Measurements from ENCODE around the gene PGM2L1. TPM values are rescaled to one million over a fixed set of nuclear protein-coding genes. Genes with fewer than 3 reads are reported as not detected.

Gene PGM2L1
- total RNA-seq (1 to 10 TPM; 4.6 to 7.1 (median 5.5) TPM), polyA plus RNA-seq (under 1 TPM; 0.37 to 0.99 (median 0.76) TPM)
- long read RNA-seq, donor 1, full-length matches to known transcripts: 4 of 4 reads
- long read RNA-seq, donor 1, partial matches to known transcripts: 0 of 4 reads
- long read RNA-seq, donor 1, other reads (novel, unspliced or antisense): 0 of 4 reads
- long read RNA-seq, donor 2, full-length matches to known transcripts: 2 of 2 reads
- long read RNA-seq, donor 2, partial matches to known transcripts: 0 of 2 reads
- long read RNA-seq, donor 2, other reads (novel, unspliced or antisense): 0 of 2 reads

GRCh38 chr11:74398244-74399159 is at the start of gene PGM2L1:
Gene PGM2L1 (minus strand): TSS chr11:74398433. CDS start chr11:74398161, 272 bp downstream.
- DNase-seq: peak; percentile 97
- intact Hi-C loops (cut with DNase I; ENCODE audit: low total_unique reads): no loop called here
- H3K27me3 ChIP-seq (replicated peaks in 1 of 7): no peaks in the 10 kb centered on the region
- H3K4me1 ChIP-seq: peaks cover 6 to 23% (median 11%) of the 10 kb centered on the region in 6 donors
- TF ChIP-seq POLR2AphosphoS5 (IDR thresholded peaks at IDR 0.05): peak; percentile 83 to 88 (median 88)
- TF ChIP-seq CTCF (IDR thresholded peaks at IDR 0.05 in 8 of 11, conservative IDR thresholded peaks at IDR 0.05 in 3 of 11): peak in 2 of 11 experiments; percentile 6 to 7
- TF ChIP-seq POLR2A (IDR thresholded peaks at IDR 0.05): peak in 1 of 3 donors; percentile 38
- 0 to 1% (median 0%) methylated on average over 35 to 71 of the region's 71 CpGs for WGBS, 5 donors
- peak within 1 kb of the TSS; percentile 63 to 96 (median 89) for H3K4me3 ChIP-seq
- no peaks in the 10 kb centered on the region for H3K9me3 ChIP-seq
- H3K27ac ChIP-seq: peak within 1 kb of the TSS; percentile 70 to 94 (median 90)
- no peaks in the 10 kb centered on the region for H3K36me3 ChIP-seq

- Histone ChIP-seq H3K27me3 (replicated peaks in 1 of 7) (peaks cover 0 to 6% (median 0%) of the 10 kb centered on the region in 7 donors), H3K27ac (no peak overlapping the region), H3K4me3 (no peak overlapping the region), H3K36me3 (no peaks in the 10 kb centered on the region), H3K9me3 (no peaks in the 10 kb centered on the region), H3K4me1 (peaks cover 0 to 15% (median 9%) of the 10 kb centered on the region in 6 donors)
- DNase-seq: no peak
- intact Hi-C loops (cut with DNase I; ENCODE audit: low total_unique reads): loop anchor here (1.0 kb wide), 1 partner anchor 56 kb away; no protein-coding TSS in a partner anchor
- TF ChIP-seq CTCF (IDR thresholded peaks at IDR 0.05 in 8 of 11, conservative IDR thresholded peaks at IDR 0.05 in 3 of 11): no peak
- TF ChIP-seq POLR2A (IDR thresholded peaks at IDR 0.05): no peak
- no peak for TF ChIP-seq POLR2AphosphoS5 (IDR thresholded peaks at IDR 0.05)
Measured at GRCh38 chr11:74447720-74448119, 49.5 kb upstream of the PGM2L1 start.

- Histone ChIP-seq H3K27me3 (replicated peaks in 1 of 7) (no peaks in the 10 kb centered on the region), H3K36me3 (no peaks in the 10 kb centered on the region), H3K27ac (no peak overlapping the region), H3K9me3 (no peaks in the 10 kb centered on the region), H3K4me3 (no peak overlapping the region), H3K4me1 (peaks cover 0 to 15% (median 9%) of the 10 kb centered on the region in 6 donors)
- 79 to 91% (median 83%) methylated on average over 1 of the region's 1 CpG for WGBS, 5 donors
- no peak for DNase-seq
- intact Hi-C loops (cut with DNase I; ENCODE audit: low total_unique reads): no loop called here
- TF ChIP-seq POLR2A (IDR thresholded peaks at IDR 0.05) (no peak), POLR2AphosphoS5 (IDR thresholded peaks at IDR 0.05) (no peak), CTCF (IDR thresholded peaks at IDR 0.05 in 8 of 11, conservative IDR thresholded peaks at IDR 0.05 in 3 of 11) (no peak)
Measured at GRCh38 chr11:74446532-74446938, 48.3 kb upstream of the PGM2L1 start.
